K562 (cell line): Measurements from ENCODE around the gene FAM110D. TPM values are rescaled to one million over a fixed set of nuclear protein-coding genes. Genes with fewer than 3 reads are reported as not detected.

ENCODE experiments used
- MYC ChIP-seq, 2 experiments: fragments of 250-450 bp in 1 of 2; sonication (Bioruptor Pico) in 1 of 2; IDR thresholded peaks; 2 replicates each; pipeline versions ENCODE4 v1.5.1 to v1.6.1; 2012 to 2021; ENCODE audit warnings: low read depth in 2 of 2, borderline replicate concordance in 1 of 2, improper control_type of control experiment in 1 of 2, low read length in 1 of 2, mild to moderate bottlenecking in 1 of 2, moderate library complexity in 1 of 2
- ZNF407 ChIP-seq: fragments of 450-650 bp; IDR thresholded peaks from 2 replicates; pipeline ENCODE4 v1.6.1; 2016; ENCODE audit warnings: low read depth
- polyA plus RNA-seq, 8 experiments: library from polyadenylated mRNA; depleted of rRNA in 4 of 8; stranded (reverse) in 5 of 8; unstranded in 3 of 8; fragments of >200 nt; fragmentation: Nextera tagmentation in 2 of 8; fragmentation: Illumina TruSeq in 1 of 8; extraction: Ambion mirVana in 2 of 8; extraction: Trizol in 1 of 8; gene quantifications; 2 replicates each; pipeline versions ENCODE4 v1.2.1 to v1.2.3, GENCODE V29; 2011 to 2014; ENCODE audit warnings: inconsistent platforms in 1 of 8, missing spikeins in 1 of 8
- total RNA-seq, 7 experiments: library from RNA; depleted of rRNA in 6 of 7; stranded (reverse); fragments of >200 nt in 6 of 7; fragmentation: Illumina TruSeq in 2 of 7; extraction: Trizol in 2 of 7; gene quantifications; 2 replicates each; pipeline versions ENCODE4 v1.2.1 to v1.2.3, GENCODE V29; 2011 to 2021; ENCODE audit warnings: low replicate concordance in 1 of 7

The FAM110D gene
- total and polyA plus RNA-seq, 9 of the 15 experiments (the other 6 are each of a cell fraction or from before 2014, with no cell fraction given): 0.04 to 1.1 (median 0.33) TPM

GRCh38 chr1:26110731-26111529 is 47.9 kb upstream of the FAM110D start (continued):
- TF ChIP-seq ZNF407: peak; percentile 62
- TF ChIP-seq MYC (IDR thresholded peaks at IDR 0.05; ENCODE audit: low read depth, low read length): no peak; the same call in 1 of the 2 replicates
- TF ChIP-seq MYC (CRISPR knock-in tag; IDR thresholded peaks at IDR 0.05; ENCODE audit: borderline replicate concordance, low read depth): peak; percentile 75; the same call in 1 of the 2 replicates
